ENCODE data around the gene ZBTB46.

ZBTB46 gene

DNA sequence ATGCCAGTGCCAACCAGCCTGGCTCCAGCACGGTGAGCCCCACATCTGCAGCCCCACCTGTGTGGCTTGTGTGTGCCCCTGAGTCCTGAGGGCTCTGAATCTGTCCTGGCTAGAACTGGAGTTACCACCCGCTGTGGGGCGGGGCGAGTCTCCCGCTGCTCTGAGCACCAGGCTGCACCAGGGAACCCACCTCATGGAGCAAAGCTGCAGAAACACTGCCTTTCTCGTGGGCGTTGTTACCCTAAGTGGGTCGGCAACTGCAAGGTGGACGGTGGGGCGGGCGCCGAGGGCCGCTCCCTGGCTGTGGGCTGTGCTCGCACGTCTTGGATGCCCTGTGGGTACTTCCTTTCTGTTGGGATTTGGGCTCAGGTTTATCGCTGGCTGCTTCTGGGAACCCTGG is 12.7 kb upstream of the ZBTB46 start:
- Histone ChIP-seq H3K4me1 (ENCODE audit: control insufficient read depth in 1 of 2, insufficient read depth in 1 of 2, low read depth in 1 of 2, low read length in 1 of 2) (peaks cover 5 to 11% of the 10 kb centered on the region in 2 experiments), H3K36me3 (no peaks in the 10 kb centered on the region), H3K27ac (no peak overlapping the region), H3K4me3 (ENCODE audit: low read depth in 1 of 2, low read length in 1 of 2) (no peak overlapping the region), H3K9me3 (no peaks in the 10 kb centered on the region), H3K27me3 (peaks cover 76% of the 10 kb centered on the region)
- TF ChIP-seq CTCF (IDR thresholded peaks at IDR 0.05) = no peak

GRCh38 chr20:63843222-63843621 is 12.2 kb upstream of the ZBTB46 start:
- Histone ChIP-seq H3K27ac (no peak overlapping the region), H3K4me3 (ENCODE audit: low read depth in 1 of 2, low read length in 1 of 2) (no peak overlapping the region), H3K9me3 (no peaks in the 10 kb centered on the region), H3K27me3 (peaks cover 75% of the 10 kb centered on the region), H3K36me3 (no peaks in the 10 kb centered on the region), H3K4me1 (ENCODE audit: control insufficient read depth in 1 of 2, insufficient read depth in 1 of 2, low read depth in 1 of 2, low read length in 1 of 2) (peaks cover 5 to 10% of the 10 kb centered on the region in 2 experiments)
- TF ChIP-seq CTCF (IDR thresholded peaks at IDR 0.05) = no peak

DNA sequence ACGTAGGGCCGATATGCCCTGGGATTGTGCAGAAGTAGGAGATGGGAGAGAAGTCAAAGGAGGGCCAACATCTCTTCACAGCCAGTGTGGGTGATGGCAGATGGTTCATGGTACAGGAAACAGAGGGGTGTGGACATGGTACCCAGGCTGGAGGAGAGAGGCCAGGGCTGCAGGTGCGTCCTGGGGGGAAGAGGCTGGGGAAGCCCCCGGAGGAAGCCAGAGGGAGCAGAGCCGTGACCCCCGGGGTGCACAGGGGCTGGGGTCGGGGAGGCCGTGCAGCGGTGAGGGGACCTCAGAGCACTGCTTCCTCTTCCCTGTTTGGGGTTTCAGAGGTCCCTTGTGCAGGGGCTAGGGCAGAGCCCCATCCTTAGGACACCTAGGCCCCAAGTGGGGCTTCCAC is 11.2 kb upstream of the ZBTB46 start:
- Histone ChIP-seq H3K9me3 (no peaks in the 10 kb centered on the region), H3K4me3 (ENCODE audit: low read depth in 1 of 2, low read length in 1 of 2) (no peak overlapping the region), H3K4me1 (ENCODE audit: control insufficient read depth in 1 of 2, insufficient read depth in 1 of 2, low read depth in 1 of 2, low read length in 1 of 2) (peaks cover under 1 to 2% of the 10 kb centered on the region in 2 experiments), H3K36me3 (no peaks in the 10 kb centered on the region), H3K27ac (no peak overlapping the region), H3K27me3 (peaks cover 74% of the 10 kb centered on the region)
- TF ChIP-seq CTCF (IDR thresholded peaks at IDR 0.05) = no peak

GRCh38 chr20:63840405-63840828 is 9.4 kb upstream of the ZBTB46 start:
- no peaks in the 10 kb centered on the region for H3K9me3 ChIP-seq
- H3K4me3 ChIP-seq (ENCODE audit: low read depth in 1 of 2, low read length in 1 of 2) = no peak overlapping the region
- H3K27ac ChIP-seq = no peak overlapping the region
- peaks cover 67% of the 10 kb centered on the region for H3K27me3 ChIP-seq
- H3K4me1 ChIP-seq (ENCODE audit: control insufficient read depth in 1 of 2, insufficient read depth in 1 of 2, low read depth in 1 of 2, low read length in 1 of 2) = no peaks in the 10 kb centered on the region
- H3K36me3 ChIP-seq = no peaks in the 10 kb centered on the region
- TF ChIP-seq CTCF (IDR thresholded peaks at IDR 0.05) = no peak

- H3K27me3 ChIP-seq = peaks cover 67% of the 10 kb centered on the region
- TF ChIP-seq CTCF (IDR thresholded peaks at IDR 0.05) = no peak
Measured at GRCh38 chr20:63839620-63840019, 8.6 kb upstream of the ZBTB46 start.

DNA sequence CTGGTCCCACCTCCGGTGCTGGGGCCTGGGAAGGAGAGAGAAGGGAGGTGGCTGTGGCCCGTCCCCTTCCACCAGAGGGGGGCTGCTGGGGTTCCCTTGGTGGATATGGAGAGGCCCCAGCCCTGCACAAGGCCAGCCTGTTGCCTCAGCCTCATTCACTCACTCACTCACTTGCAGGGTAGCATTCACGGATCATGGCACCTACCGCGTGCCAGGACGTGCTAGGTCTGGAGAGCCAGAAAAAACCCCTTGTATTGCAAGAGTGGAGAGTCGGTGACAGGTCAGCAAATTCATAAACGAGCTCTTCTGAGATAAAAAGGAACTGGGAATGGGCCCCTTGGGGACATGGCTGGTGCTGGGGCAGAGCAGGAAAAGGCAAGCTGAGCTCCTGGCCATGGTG is 6.4 kb upstream of the ZBTB46 start:
- H3K27me3 ChIP-seq = peaks cover 67% of the 10 kb centered on the region
- peaks cover 0 to under 1% of the 10 kb centered on the region in 2 experiments for H3K4me1 ChIP-seq (ENCODE audit: control insufficient read depth in 1 of 2, insufficient read depth in 1 of 2, low read depth in 1 of 2, low read length in 1 of 2)
- no peaks in the 10 kb centered on the region for H3K36me3 ChIP-seq
- no peak overlapping the region for H3K4me3 ChIP-seq (ENCODE audit: low read depth in 1 of 2, low read length in 1 of 2)
- H3K9me3 ChIP-seq = no peaks in the 10 kb centered on the region
- H3K27ac ChIP-seq = no peak overlapping the region
- TF ChIP-seq CTCF (IDR thresholded peaks at IDR 0.05) = no peak

More at GRCh38 chr20:63839620-63840019, 8.6 kb upstream of the ZBTB46 start:
- no peak overlapping the region for H3K4me3 ChIP-seq (ENCODE audit: low read depth in 1 of 2, low read length in 1 of 2)
- H3K27ac ChIP-seq = no peak overlapping the region
- H3K36me3 ChIP-seq = no peaks in the 10 kb centered on the region
- no peaks in the 10 kb centered on the region for H3K9me3 ChIP-seq
- H3K4me1 ChIP-seq (ENCODE audit: control insufficient read depth in 1 of 2, insufficient read depth in 1 of 2, low read depth in 1 of 2, low read length in 1 of 2) = no peaks in the 10 kb centered on the region

Measured in neutrophil (primary cell).